ENCODE results near the gene TRIM71.

GRCh38 chr3:32886296-32886695 lies 68.5 kb downstream of the TRIM71 start:
- no peak for TF ChIP-seq EP300 (IDR thresholded peaks at IDR 0.05)
- TF ChIP-seq POLR2AphosphoS5 (IDR thresholded peaks at IDR 0.05), result no peak
